ENCODE data around the gene TEAD1. TPM values are rescaled to one million over a fixed set of nuclear protein-coding genes. Genes with fewer than 3 reads are reported as not detected.

The TEAD1 gene
- total RNA-seq, 2 donors from 2014 or later = 0.05 to 0.55 TPM

DNA sequence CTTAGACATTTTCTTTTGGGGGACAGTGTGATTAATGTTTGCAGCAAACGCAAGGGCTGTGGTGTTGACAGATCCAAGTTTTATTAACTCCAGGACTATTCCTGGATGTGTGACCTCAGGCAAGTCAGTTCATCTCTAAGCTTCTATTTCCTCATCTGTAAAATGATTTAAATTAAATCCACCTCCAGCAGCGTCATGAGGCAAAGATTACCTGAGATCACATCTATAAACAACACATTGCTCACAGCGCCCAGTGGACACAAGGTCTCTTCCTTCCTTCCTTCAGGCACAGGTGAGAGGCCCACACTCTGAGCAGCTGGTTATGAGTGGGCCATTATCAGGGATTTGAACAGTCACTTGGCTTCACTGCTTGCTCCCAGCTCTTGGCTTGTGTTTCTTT is 223.6 kb downstream of the TEAD1 start:
- DNase-seq (no peak), ATAC-seq (no peak)
- H3K4me3 Mint-ChIP-seq = no peak overlapping the region
- no peak overlapping the region for H3K27ac Mint-ChIP-seq
- no peaks in the 10 kb centered on the region for H3K9me3 ChIP-seq (ENCODE audit: control insufficient read depth, low read length, poor library complexity, severe bottlenecking)
- H3K27me3 Mint-ChIP-seq = peaks cover 62% of the 10 kb centered on the region
- peaks cover 3% of the 10 kb centered on the region for H3K4me1 Mint-ChIP-seq
- H3K36me3 Mint-ChIP-seq (ENCODE audit: low read depth) = no peaks in the 10 kb centered on the region

DNA sequence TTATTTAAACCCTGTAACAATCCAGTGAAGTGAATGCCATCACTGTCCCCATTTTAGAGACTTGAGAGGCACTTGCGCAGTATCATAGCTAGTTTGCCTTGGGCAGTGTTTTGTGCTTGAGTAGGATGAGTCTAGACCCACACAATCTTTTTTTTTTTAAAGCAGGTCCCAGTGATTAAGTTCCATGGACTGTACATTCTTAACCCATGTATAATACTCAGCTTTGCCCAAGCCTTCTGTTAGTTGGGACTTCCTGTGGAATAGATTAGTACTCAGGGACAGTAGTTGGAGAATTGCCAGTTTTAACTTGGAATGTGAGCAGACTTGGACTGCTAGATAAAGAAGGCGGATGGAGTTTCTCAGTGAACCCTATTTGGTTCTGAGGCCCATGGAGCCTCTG is 226.3 kb downstream of the TEAD1 start:
- no peaks in the 10 kb centered on the region for H3K9me3 ChIP-seq (ENCODE audit: control insufficient read depth, low read length, poor library complexity, severe bottlenecking)
- Mint-ChIP-seq H3K36me3 (ENCODE audit: low read depth) (no peaks in the 10 kb centered on the region), H3K4me3 (no peak overlapping the region), H3K4me1 (peaks cover 3% of the 10 kb centered on the region), H3K27me3 (peaks cover 46% of the 10 kb centered on the region), H3K27ac (no peak overlapping the region)
- ATAC-seq (no peak), DNase-seq (no peak)

DNA sequence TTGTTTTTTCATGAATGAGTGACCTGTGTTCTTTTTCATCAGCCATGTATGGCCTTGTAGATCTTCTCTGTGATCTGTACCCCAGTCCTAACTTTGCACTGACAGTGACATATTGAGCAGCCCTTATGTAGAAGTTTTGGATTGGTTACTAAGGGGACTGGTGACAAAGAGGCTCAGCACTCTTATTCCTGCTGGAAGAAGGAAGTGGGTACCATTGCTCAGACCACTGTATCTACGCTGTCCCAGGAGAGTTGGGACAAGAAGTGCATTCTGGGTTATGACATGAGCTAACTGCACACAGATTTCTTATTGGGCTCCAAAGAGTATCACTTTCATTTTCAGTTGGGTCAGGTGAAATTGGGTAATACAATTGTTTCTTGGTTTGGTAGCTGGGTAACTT is 227.1 kb downstream of the TEAD1 start:
- ATAC-seq = no peak
- DNase-seq = no peak
- no peak overlapping the region for H3K27ac Mint-ChIP-seq
- no peak overlapping the region for H3K4me3 Mint-ChIP-seq
- no peaks in the 10 kb centered on the region for H3K9me3 ChIP-seq (ENCODE audit: control insufficient read depth, low read length, poor library complexity, severe bottlenecking)
- H3K36me3 Mint-ChIP-seq (ENCODE audit: low read depth) = no peaks in the 10 kb centered on the region
- peaks cover 3% of the 10 kb centered on the region for H3K4me1 Mint-ChIP-seq
- H3K27me3 Mint-ChIP-seq = peaks cover 40% of the 10 kb centered on the region

DNA sequence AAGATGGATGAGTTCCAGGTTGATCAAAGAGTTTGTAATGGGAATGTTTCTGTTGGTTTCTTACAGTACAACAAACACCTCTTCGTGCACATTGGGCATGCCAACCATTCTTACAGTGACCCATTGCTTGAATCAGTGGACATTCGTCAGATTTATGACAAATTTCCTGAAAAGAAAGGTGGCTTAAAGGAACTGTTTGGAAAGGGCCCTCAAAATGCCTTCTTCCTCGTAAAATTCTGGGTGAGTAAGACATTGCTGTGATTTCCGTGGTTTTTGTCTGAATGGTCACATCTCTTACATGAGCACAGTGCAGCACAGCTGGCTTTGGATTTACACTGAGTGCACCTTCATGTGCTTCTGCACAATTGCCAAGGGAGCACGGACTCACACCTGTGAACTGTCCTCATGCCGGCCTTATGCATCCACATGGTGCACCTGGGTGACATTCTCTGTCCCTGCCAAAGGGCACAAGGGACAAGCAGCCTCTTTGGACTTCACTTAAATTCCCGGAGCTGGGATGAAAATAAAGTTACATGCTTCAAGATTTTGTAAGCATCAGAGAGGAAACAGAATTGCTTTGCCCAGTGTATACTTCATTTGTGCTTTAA is 227.8 kb downstream of the TEAD1 start:
- ATAC-seq (no peak), DNase-seq (no peak)
- Mint-ChIP-seq H3K27me3 (peaks cover 36% of the 10 kb centered on the region), H3K36me3 (ENCODE audit: low read depth) (no peaks in the 10 kb centered on the region), H3K4me3 (no peak overlapping the region), H3K27ac (no peak overlapping the region), H3K4me1 (peaks cover 3% of the 10 kb centered on the region)
- H3K9me3 ChIP-seq (ENCODE audit: control insufficient read depth, low read length, poor library complexity, severe bottlenecking) = no peaks in the 10 kb centered on the region

GRCh38 chr11:12902791-12903486 is 228.7 kb downstream of the TEAD1 start:
- H3K4me3 Mint-ChIP-seq = no peak overlapping the region
- no peak overlapping the region for H3K27ac Mint-ChIP-seq
- peaks cover 3% of the 10 kb centered on the region for H3K4me1 Mint-ChIP-seq
- no peak for DNase-seq
- no peaks in the 10 kb centered on the region for H3K9me3 ChIP-seq (ENCODE audit: control insufficient read depth, low read length, poor library complexity, severe bottlenecking)
- ATAC-seq = no peak
- H3K27me3 Mint-ChIP-seq = peaks cover 37% of the 10 kb centered on the region
- H3K36me3 Mint-ChIP-seq (ENCODE audit: low read depth) = no peaks in the 10 kb centered on the region

GRCh38 chr11:12905435-12905834 is 231.2 kb downstream of the TEAD1 start:
- no peak overlapping the region for H3K4me3 Mint-ChIP-seq
- DNase-seq = no peak
- no peaks in the 10 kb centered on the region for H3K36me3 Mint-ChIP-seq (ENCODE audit: low read depth)

GRCh38 chr11:12906501-12906900 is 232.3 kb downstream of the TEAD1 start:
- Mint-ChIP-seq H3K27ac (no peak overlapping the region), H3K36me3 (ENCODE audit: low read depth) (no peaks in the 10 kb centered on the region), H3K4me1 (peaks cover 3% of the 10 kb centered on the region), H3K27me3 (peaks cover 20% of the 10 kb centered on the region), H3K4me3 (no peak overlapping the region)
- ATAC-seq (no peak), DNase-seq (no peak)
- no peaks in the 10 kb centered on the region for H3K9me3 ChIP-seq (ENCODE audit: control insufficient read depth, low read length, poor library complexity, severe bottlenecking)

More at GRCh38 chr11:12905435-12905834, 231.2 kb downstream of the TEAD1 start:
- H3K4me1 Mint-ChIP-seq = peaks cover 3% of the 10 kb centered on the region
- H3K27ac Mint-ChIP-seq = no peak overlapping the region
- ATAC-seq = no peak
- H3K9me3 ChIP-seq (ENCODE audit: control insufficient read depth, low read length, poor library complexity, severe bottlenecking) = no peaks in the 10 kb centered on the region
- H3K27me3 Mint-ChIP-seq = peaks cover 29% of the 10 kb centered on the region

DNA sequence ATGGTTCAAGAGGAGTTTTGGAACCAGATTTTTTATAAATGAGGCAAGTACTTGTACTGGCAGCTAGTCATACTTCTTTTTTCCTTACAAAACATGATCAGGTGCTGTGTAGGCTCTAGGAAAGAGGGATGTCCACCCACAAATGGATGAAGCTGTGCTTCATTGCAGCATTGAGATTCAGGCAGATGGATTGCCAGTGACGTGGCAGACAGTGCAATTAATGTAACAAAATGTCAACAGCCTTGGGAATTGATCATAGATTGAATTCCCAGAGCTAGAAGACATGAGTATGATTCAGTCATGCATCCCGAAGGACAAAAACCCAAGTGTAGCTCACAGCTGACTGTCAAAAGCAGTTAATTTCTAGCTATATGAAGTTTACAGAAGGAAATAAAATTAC is 235.7 kb downstream of the TEAD1 start:
- DNase-seq (no peak), ATAC-seq (no peak)
- H3K36me3 Mint-ChIP-seq (ENCODE audit: low read depth) = no peaks in the 10 kb centered on the region
- peaks cover 33% of the 10 kb centered on the region for H3K27me3 Mint-ChIP-seq
- H3K4me3 Mint-ChIP-seq = no peak overlapping the region
- no peaks in the 10 kb centered on the region for H3K4me1 Mint-ChIP-seq
- H3K9me3 ChIP-seq (ENCODE audit: control insufficient read depth, low read length, poor library complexity, severe bottlenecking) = no peaks in the 10 kb centered on the region
- no peak overlapping the region for H3K27ac Mint-ChIP-seq

DNA sequence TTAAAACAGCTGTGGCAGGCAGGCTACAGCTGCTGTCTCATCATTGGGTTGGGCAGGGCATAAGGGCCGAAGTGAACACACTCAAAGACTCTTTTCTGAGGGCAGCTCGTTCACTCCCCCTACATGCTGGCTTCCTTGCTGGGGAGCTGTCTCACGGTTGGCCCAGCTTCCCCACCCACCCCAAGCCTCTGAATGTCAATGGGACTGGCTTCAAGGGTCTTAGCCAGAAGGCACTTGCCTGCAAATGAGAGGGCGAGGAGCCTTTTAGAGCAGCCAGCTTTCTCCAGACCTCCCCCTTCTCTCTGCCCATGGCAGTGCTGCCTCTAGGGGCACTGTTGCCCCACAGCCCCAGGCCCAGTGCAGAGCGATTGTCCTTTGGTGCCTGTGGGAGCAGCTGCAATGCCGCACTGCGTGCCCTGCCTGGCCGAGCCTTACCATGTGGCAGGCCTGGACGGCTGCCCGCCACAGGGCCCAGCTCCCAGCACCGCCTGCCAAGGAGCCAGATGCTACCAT is 240.2 kb downstream of the TEAD1 start:
- Mint-ChIP-seq H3K27me3 (peaks cover 35% of the 10 kb centered on the region), H3K36me3 (ENCODE audit: low read depth) (no peaks in the 10 kb centered on the region), H3K4me1 (no peaks in the 10 kb centered on the region), H3K27ac (no peak overlapping the region), H3K4me3 (no peak overlapping the region)
- ATAC-seq = peak; percentile 46
- DNase-seq = no peak
- no peaks in the 10 kb centered on the region for H3K9me3 ChIP-seq (ENCODE audit: control insufficient read depth, low read length, poor library complexity, severe bottlenecking)

DNA sequence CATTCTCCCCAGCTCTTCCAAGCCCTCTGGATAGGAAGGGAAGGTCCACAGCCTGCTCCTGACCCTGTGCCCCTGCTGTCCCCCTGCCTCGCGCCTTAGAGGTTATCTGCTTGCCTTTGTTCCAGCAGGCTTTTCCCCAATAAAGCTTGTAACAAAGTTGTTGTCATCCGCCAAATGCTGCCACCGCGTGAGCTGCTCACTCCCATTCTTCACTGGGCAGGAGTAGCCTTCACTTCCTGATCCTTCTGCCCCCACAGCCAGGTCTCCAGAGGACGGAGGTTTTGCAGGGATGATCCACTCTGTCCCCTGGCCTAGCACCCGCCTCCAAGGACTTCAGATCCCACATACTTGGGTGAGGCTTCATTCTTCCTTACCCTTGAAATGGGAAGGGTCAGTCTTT is 240.9 kb downstream of the TEAD1 start:
- no peaks in the 10 kb centered on the region for H3K36me3 Mint-ChIP-seq (ENCODE audit: low read depth)
- ATAC-seq = no peak
- peaks cover 35% of the 10 kb centered on the region for H3K27me3 Mint-ChIP-seq
- H3K4me3 Mint-ChIP-seq = no peak overlapping the region
- H3K4me1 Mint-ChIP-seq = no peaks in the 10 kb centered on the region
- no peak for DNase-seq
- no peak overlapping the region for H3K27ac Mint-ChIP-seq
- no peaks in the 10 kb centered on the region for H3K9me3 ChIP-seq (ENCODE audit: control insufficient read depth, low read length, poor library complexity, severe bottlenecking)

DNA sequence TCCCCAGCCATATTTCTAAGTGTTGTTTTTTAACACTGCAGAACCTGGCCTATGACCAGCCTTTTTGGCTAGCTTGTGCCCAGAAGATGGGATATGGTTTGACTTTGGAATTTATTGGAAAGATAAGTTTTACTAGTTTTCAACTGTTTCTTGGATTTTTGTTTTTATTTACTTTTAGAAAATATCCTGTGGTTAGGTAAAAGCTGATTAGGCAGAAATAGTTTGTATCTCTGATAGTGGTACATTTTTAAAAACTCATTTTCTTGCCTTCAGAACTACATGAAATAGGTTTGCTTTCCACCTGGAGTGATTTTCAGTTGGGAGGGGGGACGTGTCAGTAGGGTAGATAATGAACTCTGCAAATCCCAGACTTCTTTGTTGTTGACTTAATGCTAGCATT is 243.6 kb downstream of the TEAD1 start:
- no peaks in the 10 kb centered on the region for H3K9me3 ChIP-seq (ENCODE audit: control insufficient read depth, low read length, poor library complexity, severe bottlenecking)
- ATAC-seq = no peak

GRCh38 chr11:12918667-12919066 is 244.4 kb downstream of the TEAD1 start:
- H3K36me3 Mint-ChIP-seq (ENCODE audit: low read depth) = no peaks in the 10 kb centered on the region
- no peaks in the 10 kb centered on the region for H3K4me1 Mint-ChIP-seq
- no peaks in the 10 kb centered on the region for H3K9me3 ChIP-seq (ENCODE audit: control insufficient read depth, low read length, poor library complexity, severe bottlenecking)
- H3K27me3 Mint-ChIP-seq = peaks cover 32% of the 10 kb centered on the region
- DNase-seq (no peak), ATAC-seq (no peak)
- H3K4me3 Mint-ChIP-seq = no peak overlapping the region
- H3K27ac Mint-ChIP-seq = no peak overlapping the region

More for the DNA sequence above, 243.6 kb downstream of the TEAD1 start:
- Mint-ChIP-seq H3K27me3 (peaks cover 27% of the 10 kb centered on the region), H3K4me1 (no peaks in the 10 kb centered on the region), H3K36me3 (ENCODE audit: low read depth) (no peaks in the 10 kb centered on the region), H3K4me3 (no peak overlapping the region), H3K27ac (no peak overlapping the region)
- DNase-seq = no peak

- peaks cover 5% of the 10 kb centered on the region for H3K27me3 Mint-ChIP-seq
- no peaks in the 10 kb centered on the region for H3K4me1 Mint-ChIP-seq
- H3K36me3 Mint-ChIP-seq (ENCODE audit: low read depth) = peaks cover 6% of the 10 kb centered on the region
- no peak overlapping the region for H3K27ac Mint-ChIP-seq
- ATAC-seq (no peak), DNase-seq (no peak)
- no peaks in the 10 kb centered on the region for H3K9me3 ChIP-seq (ENCODE audit: control insufficient read depth, low read length, poor library complexity, severe bottlenecking)
- no peak overlapping the region for H3K4me3 Mint-ChIP-seq
These were observed 248.2 kb downstream of the TEAD1 start for GRCh38 chr11:12922418-12922817.

Measured in T-helper 17 cell (primary cell).